ENCODE data around the gene CUTA.

DNA sequence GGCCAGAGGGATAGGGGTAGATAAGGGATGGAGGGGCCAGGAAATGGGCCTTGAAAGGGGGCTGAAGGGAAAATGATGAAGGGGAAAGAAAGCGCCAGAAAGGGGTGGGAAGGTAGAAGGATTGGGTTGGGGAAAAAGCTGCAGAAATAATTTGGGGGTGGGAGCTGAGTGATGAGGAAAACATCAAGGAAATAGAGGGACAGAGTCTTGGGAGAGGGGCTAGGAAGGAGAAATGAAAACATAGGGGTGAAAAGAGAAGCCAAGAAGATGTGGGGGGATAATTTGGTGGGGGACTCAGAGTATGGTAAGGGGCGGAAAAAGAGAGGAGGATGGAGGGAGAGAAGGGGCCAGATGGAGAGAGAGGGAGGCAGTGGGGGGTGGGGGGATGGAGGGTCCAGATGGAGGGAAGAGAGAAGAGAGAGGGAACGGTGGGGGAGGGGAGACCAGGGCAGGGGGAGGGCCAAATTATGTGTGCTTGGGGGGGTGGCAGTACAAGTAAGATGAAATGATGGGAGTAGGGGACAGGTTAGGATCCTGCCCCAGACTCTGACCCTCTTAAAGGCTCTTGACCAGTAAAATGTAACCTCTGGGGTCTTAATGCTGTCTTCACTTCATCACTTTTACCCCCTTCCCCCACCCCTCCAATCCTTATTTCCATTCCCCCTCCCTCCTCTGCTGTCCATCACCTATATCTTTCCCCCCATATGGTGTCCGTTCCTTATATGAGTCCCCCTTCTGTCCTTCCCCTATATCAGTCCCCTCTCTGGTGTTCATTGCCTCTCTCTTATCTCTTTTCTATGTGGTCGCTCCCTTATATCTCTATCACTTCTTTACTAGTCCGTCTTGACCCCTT, 2.8 kb upstream of the CUTA start:
- TF ChIP-seq SP2 (CRISPR knock-in tag; IDR thresholded peaks at IDR 0.05), result no peak
- no peak for TF ChIP-seq THAP9 (CRISPR knock-in tag; IDR thresholded peaks at IDR 0.05; ENCODE audit: borderline replicate concordance)
- no peak for TF ChIP-seq CHD2 (IDR thresholded peaks at IDR 0.05; ENCODE audit: low read depth, low read length)
- no peak for TF ChIP-seq KDM1A (CRISPR knock-in tag; IDR thresholded peaks at IDR 0.05)
- TF ChIP-seq RBAK (CRISPR knock-in tag; IDR thresholded peaks at IDR 0.05), result no peak
- TF ChIP-seq POLR2A (IDR thresholded peaks at IDR 0.05; ENCODE audit: insufficient read depth in 1 of 2, low read depth in 2 of 2, low read length in 2 of 2), result no peak
- TF ChIP-seq USF2 (IDR thresholded peaks at IDR 0.05; ENCODE audit: low read depth, low read length), result no peak
- TF ChIP-seq USF2 (CRISPR knock-in tag; IDR thresholded peaks at IDR 0.05; ENCODE audit: borderline replicate concordance), result no peak
- TF ChIP-seq MAZ (IDR thresholded peaks at IDR 0.05; ENCODE audit: borderline replicate concordance, low read depth, low read length), result no peak
- no peak for TF ChIP-seq MAZ (CRISPR knock-in tag; IDR thresholded peaks at IDR 0.05; ENCODE audit: low read depth)
- no peak for TF ChIP-seq ZNF12 (CRISPR knock-in tag; IDR thresholded peaks at IDR 0.05)
- TF ChIP-seq ATF2 (CRISPR knock-in tag; IDR thresholded peaks at IDR 0.05), result no peak
- TF ChIP-seq IRX3 (CRISPR knock-in tag; IDR thresholded peaks at IDR 0.05; ENCODE audit: borderline replicate concordance, low read depth), result no peak
- TF ChIP-seq, protein P1, sequence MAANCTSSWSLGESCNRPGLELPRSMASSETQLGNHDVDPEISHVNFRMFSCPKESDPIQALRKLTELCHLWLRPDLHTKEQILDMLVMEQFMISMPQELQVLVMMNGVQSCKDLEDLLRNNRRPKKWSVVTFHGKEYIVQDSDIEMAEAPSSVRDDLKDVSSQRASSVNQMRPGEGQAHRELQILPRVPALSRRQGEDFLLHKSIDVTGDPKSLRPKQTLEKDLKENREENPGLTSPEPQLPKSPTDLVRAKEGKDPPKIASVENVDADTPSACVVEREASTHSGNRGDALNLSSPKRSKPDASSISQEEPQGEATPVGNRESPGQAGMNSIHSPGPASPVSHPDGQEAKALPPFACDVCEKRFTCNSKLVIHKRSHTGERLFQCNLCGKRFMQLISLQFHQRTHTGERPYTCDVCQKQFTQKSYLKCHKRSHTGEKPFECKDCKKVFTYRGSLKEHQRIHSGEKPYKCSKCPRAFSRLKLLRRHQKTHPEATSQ (CRISPR knock-in tag; IDR thresholded peaks at IDR 0.05; ENCODE audit: borderline replicate concordance), result no peak
- TF ChIP-seq BRCA1 (CRISPR knock-in tag; IDR thresholded peaks at IDR 0.05), result no peak
- TF ChIP-seq ZBTB8A (CRISPR knock-in tag; IDR thresholded peaks at IDR 0.05; ENCODE audit: borderline replicate concordance, low read depth), result no peak

Data from HepG2 (cell line).